ENCODE results near the gene C8B.

The C8B gene

DNA sequence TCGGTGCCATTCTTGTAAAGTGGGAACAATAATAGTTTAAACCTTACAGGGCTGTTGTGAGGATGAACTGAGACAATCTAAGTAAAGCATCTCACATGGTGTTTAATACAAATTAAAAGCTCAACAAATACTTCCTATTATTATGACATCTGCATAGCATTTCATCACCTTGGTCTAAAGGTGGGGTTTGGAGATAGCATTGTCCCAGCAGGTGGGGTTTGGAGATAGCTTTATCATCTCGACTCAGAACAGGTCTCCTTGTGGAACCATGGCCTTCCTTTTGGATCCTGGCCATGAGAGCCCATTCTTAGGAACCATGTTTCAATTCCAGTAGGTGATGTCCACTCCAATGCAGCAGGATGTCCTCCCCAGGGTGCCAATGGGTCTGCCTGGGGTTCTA is 20.6 kb upstream of the C8B start:
- POLR2A ChIA-PET: no interaction called here
- no peak for DNase-seq (ENCODE audit: extremely low spot score)
- CTCF ChIA-PET: no interaction called here
- TF ChIP-seq, protein P1, sequence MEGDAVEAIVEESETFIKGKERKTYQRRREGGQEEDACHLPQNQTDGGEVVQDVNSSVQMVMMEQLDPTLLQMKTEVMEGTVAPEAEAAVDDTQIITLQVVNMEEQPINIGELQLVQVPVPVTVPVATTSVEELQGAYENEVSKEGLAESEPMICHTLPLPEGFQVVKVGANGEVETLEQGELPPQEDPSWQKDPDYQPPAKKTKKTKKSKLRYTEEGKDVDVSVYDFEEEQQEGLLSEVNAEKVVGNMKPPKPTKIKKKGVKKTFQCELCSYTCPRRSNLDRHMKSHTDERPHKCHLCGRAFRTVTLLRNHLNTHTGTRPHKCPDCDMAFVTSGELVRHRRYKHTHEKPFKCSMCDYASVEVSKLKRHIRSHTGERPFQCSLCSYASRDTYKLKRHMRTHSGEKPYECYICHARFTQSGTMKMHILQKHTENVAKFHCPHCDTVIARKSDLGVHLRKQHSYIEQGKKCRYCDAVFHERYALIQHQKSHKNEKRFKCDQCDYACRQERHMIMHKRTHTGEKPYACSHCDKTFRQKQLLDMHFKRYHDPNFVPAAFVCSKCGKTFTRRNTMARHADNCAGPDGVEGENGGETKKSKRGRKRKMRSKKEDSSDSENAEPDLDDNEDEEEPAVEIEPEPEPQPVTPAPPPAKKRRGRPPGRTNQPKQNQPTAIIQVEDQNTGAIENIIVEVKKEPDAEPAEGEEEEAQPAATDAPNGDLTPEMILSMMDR (IDR thresholded peaks at IDR 0.05; ENCODE audit: control extremely low read depth, extremely low read depth, low read depth, missing control alignments): no peak

GRCh38 chr1:56985857-56986256 is 20.0 kb upstream of the C8B start:
- no peak for DNase-seq (ENCODE audit: extremely low spot score)
- TF ChIP-seq, protein P1 (IDR thresholded peaks at IDR 0.05; ENCODE audit: control extremely low read depth, extremely low read depth, low read depth, missing control alignments): no peak
- ChIA-PET CTCF (no interaction called here), POLR2A (no interaction called here)

GRCh38 chr1:56983484-56983883 is 17.7 kb upstream of the C8B start:
- ChIA-PET CTCF (no interaction called here), POLR2A (no interaction called here)
- TF ChIP-seq, protein P1 (IDR thresholded peaks at IDR 0.05; ENCODE audit: control extremely low read depth, extremely low read depth, low read depth, missing control alignments): no peak
- DNase-seq (ENCODE audit: extremely low spot score): no peak

GRCh38 chr1:56979986-56980755 is 14.4 kb upstream of the C8B start:
- CTCF ChIA-PET: interaction anchor here (1.2 to 1.3 kb wide), 3 partner anchors 10 to 148 kb away, joined by 3 to 5 read pairs (median 3); no protein-coding TSS in a partner anchor

GRCh38 chr1:56978819-56979218 is 13.0 kb upstream of the C8B start:
- TF ChIP-seq, protein P1 (IDR thresholded peaks at IDR 0.05; ENCODE audit: control extremely low read depth, extremely low read depth, low read depth, missing control alignments): no peak
- POLR2A ChIA-PET: no interaction called here
- CTCF ChIA-PET: no interaction called here
- no peak for DNase-seq (ENCODE audit: extremely low spot score)

More at GRCh38 chr1:56979986-56980755, 14.4 kb upstream of the C8B start:
- TF ChIP-seq, protein P1 (IDR thresholded peaks at IDR 0.05; ENCODE audit: control extremely low read depth, extremely low read depth, low read depth, missing control alignments): no peak
- no peak for DNase-seq (ENCODE audit: extremely low spot score)
- POLR2A ChIA-PET: no interaction called here

DNA sequence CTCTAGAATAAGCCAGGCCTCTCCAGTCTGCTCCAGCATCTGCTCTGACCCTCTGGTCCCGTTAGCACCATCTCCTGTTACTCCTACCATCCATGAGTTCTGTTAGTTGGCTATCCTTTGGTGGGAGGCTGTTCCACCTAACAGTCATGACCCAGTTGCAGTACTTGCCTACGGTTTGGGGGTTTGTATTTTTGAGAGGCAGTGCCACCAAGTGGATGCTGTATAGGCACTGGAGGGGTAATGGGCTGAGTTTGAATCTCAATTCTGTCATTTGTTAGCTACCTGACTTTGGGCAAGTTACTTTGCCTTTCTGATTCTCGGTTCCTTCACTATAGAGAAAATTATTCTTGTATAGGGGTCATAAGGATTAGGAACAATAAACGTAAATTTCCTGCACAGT is 12.1 kb upstream of the C8B start:
- ChIA-PET POLR2A (no interaction called here), CTCF (no interaction called here)

More for the DNA sequence above, 12.1 kb upstream of the C8B start:
- TF ChIP-seq, protein P1 (IDR thresholded peaks at IDR 0.05; ENCODE audit: control extremely low read depth, extremely low read depth, low read depth, missing control alignments): no peak
- no peak for DNase-seq (ENCODE audit: extremely low spot score)
